ENCODE results near the gene WWOX.
A peak's percentile ranks its signal among the peaks of the same experiment; 100 is the strongest.
"Not testable (repeated sequence)": the region's sequence is repeated elsewhere in the genome, so short reads cannot be mapped to it uniquely, and the experiment has no call there.

The WWOX gene

GRCh38 chr16:78099271-78100111 is at the start of gene WWOX:
Gene WWOX (plus strand): TSS chr16:78099654.
- DNase-seq = peak; percentile 98

- no peak for DNase-seq
Measured at GRCh38 chr16:78050734-78051400, 48.6 kb upstream of the WWOX start.

DNA sequence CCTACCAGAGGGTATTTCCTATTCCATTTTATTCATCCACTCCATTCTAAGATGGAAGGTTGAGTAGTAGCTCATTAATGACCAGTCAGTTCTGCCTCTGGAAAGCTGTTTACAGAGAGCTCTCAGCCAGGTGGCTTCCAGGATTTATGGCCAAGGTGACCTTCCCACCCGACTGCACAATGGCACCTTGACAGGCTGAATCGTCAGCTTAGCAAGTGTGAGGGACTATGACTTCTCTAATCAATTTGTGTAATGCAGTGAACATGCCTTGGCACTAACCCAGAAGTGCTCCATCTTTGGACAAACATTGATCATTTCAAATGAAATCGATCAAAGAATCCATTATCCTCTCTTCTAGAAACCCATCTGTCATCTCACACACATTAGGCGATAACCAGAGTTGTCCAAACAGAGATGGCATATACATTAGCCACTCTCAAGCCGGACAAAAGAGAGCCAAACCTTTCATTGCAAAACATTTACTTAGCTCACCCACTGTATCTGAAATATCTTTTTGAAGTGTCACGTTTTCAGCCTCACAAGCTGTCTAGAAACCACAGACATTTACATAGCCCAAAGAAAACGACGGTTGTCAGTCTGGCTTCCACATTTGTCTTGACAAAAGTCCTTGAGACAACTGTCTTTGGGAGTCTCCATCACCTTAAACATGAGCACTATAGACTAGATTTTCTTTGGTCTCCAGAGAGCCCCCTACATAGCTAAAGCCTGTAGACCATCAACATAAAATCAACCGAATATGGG is 41.5 kb upstream of the WWOX start:
- DNase-seq = no peak

DNA sequence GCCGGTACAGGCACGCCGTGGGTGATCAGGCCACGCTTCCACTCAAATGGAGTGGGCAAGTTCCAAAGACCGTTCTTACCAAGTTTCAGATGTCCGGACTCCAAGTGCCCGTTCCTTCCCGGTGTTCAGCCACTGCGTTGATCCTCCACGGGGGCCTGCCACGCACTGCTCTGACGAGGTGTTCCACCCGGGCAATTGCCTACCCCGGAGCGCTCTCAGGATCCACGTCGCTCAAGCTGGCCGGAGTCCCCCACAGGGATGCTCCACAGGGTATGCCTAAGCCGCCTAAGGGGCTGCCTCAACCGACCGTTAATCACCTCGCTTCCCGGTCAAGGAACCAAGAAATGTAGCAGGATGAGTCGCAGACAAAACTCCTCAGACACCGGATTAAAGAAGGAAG is 39.6 kb upstream of the WWOX start:
- not testable (repeated sequence) for DNase-seq

DNA sequence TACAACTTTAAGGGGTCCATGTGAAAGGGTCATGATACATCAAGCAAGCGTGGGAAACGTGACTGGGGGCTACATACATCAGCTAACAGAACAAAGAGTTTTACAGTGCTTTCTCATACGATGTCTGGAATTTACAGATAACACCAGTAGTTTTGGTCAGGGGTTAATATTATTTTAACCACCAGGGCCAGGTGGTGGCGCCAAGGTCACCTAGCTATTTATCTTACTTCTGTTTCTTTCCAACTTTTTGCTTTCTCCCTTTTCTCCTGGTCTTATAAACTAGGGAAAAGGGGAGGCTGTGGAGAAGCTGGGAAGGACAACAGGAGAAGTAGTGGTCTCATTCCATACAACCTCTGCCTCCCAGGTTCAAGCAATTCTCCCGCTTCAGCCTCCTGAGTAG is 39.2 kb upstream of the WWOX start:
- DNase-seq = no peak

DNA sequence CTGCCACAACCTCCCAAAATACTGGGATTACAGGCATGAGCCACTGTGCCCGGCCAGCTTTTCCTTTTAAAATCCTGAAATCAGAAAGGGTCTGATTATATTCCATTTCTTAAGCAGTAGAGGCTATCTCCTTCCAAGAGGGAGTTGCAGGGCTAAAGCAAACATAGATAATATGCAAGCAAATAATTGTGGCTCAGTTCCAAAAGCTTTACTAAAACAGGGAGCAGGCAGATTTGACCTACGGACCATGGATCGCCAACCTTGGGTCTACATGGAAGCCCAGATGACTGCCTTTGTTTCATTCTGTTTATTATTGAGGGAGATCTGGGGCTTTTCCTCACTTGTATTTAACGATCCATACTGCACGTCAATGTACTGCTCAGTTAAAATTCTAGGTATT is 38.6 kb upstream of the WWOX start:
- DNase-seq = no peak

GRCh38 chr16:78065319-78065718 is 34.1 kb upstream of the WWOX start:
- DNase-seq = no peak

DNA sequence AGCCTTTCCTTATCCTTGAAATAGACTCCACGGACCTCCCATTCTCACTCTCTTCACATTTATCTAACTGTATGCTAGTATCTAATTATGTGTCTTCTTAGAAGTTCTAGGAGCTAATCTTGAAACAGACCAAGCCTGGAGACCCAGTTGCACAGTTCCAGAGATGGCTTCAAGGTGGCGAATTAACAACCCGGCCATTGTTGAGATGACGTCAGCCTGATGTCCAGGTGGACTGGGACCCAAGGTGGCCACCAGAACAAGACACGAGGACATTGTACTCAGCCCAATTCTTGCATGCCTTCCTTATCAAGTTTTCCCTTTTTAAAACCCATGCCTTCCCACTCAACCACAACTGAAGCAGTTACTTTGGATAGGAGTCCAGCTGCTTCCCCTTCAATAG is 29.5 kb upstream of the WWOX start:
- DNase-seq = no peak

GRCh38 chr16:78072275-78072674 is 27.2 kb upstream of the WWOX start:
- no peak for DNase-seq

- DNase-seq = no peak
Measured at GRCh38 chr16:78075800-78076199, 23.7 kb upstream of the WWOX start.

DNA sequence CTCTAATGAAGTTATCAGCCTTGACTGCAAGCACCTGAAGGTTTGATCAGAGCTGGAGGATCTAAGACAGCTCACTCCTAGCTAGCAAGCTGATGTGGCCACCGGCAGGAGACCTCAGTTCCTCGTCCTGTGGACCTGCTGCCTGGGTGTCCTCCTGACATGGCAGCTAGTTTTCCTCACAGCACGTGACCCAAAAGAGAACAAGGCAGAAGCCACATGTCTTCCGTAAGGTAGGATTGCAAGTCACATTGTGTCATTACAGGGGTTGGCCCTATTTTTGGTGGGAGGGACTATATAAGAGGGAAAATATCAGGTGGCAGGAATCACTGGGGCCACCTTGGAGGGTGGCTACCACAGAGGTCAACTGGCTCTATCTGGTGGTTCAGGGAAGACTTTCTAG is 18.1 kb upstream of the WWOX start:
- DNase-seq = no peak

GRCh38 chr16:78091419-78091818 is 8.0 kb upstream of the WWOX start:
- no peak for DNase-seq

GRCh38 chr16:78092758-78093157 is 6.7 kb upstream of the WWOX start:
- no peak for DNase-seq

DNA sequence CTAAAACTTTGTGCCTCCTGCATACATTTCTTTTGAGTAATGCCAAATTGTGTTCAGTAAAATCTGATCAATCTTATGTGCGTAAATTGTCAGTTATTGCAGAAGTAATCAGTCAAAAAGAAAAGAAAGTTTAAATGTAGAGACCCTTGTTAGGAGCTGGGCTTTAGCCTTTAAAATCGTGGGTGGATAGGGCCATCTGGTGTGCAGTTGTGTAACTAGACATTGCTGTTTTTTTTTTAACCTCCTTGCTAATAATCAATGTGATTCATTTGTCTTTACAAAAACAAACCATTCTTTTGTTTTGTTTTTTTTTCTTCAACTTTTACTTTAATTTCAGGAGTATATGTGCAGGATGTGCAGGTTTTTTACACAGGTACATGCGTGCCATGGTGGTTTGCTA is 5.3 kb upstream of the WWOX start:
- no peak for DNase-seq

- DNase-seq = no peak
Measured at GRCh38 chr16:78094998-78095397, 4.5 kb upstream of the WWOX start.

GRCh38 chr16:78096386-78096785 is 3.1 kb upstream of the WWOX start:
- DNase-seq = no peak

- no peak for DNase-seq
Measured at GRCh38 chr16:78097548-78097947, 1.9 kb upstream of the WWOX start.

- no peak for DNase-seq
Measured at GRCh38 chr16:78098087-78098486, 1.4 kb upstream of the WWOX start.

- DNase-seq = no peak
Measured at GRCh38 chr16:78098595-78099270, 721 bp upstream of the WWOX start.

DNA sequence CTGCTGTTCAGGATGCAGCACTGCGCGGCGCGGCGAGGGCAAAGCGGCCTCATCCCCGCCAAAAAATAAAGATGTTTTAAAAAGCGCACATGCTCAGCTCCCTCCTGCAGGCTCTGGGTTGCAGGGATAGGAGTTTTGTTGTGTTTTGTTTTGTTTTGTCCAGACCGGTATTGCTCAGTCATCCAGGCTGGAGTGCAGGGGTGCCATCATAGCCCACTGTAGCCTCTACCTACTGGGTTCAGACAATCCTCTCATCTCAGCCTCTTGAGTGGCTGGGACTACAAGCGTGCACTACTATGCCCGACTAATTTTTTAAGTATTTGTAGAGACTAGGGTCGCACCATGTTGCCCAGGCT is 636 bp downstream of the WWOX start:
- no peak for DNase-seq

- DNase-seq = no peak
Measured at GRCh38 chr16:78102122-78102660, 2.7 kb downstream of the WWOX start.

DNA sequence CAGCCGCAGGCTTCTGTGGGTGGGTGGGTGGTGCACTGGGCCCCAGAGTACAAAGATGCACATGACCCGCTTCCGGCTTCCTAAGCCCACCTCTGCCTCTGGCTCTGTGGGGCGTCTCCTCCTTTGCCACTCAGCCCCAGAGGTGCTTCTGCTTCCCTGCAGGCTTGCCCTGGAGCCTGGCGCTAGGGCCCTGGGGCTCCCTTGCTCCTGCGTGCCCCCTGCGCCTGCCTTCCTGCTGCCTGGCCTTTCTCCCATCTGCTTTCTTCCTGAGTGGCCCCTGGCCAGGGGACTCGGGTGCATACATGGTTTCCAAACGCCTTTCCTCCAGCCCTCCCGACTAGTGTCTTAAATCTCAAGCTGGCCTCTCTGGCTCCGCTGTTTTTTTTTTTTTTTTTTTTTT is 3.4 kb downstream of the WWOX start:
- DNase-seq = no peak

DNA sequence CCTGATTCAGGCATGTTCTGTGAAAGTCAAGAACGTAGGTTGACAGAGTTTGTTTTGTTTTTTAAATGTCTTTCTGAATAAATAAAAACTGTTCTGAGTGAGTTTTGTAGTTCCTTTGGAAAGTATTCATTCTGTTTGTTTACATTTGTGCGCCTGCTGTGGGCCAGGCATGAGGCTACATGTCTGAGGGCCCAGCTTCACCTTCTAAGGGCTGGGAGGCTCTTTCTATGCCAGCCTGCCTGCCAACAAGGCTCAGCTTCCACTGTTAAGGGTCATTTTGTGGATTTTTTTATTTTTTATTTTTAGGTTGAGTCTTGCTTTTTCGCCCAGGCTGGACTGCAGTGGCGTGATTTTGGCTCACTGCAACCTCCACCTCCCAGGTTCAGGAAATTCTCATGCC is 6.1 kb downstream of the WWOX start:
- no peak for DNase-seq

All from inflammatory macrophage treated with lipopolysaccharide for 4 hours (primary cell).